Naive B cell (primary cell): Measurements from ENCODE around the gene APP. TPM values are rescaled to one million over a fixed set of nuclear protein-coding genes. Genes with fewer than 3 reads are reported as not detected.

Experiments
- ATAC-seq, 2 donors: fragments of 150-1000 bp; cut with Tn5 transposase; 2 replicates each; pipeline ENCODE4 v1.10.0; 2021; ENCODE audit warnings: low read depth in 2 of 2, mild to moderate bottlenecking in 2 of 2, moderate library complexity in 2 of 2
- DNase-seq: peaks from one replicate; pipeline ENCODE4 v3.0.0; 2022
- H3K27ac Mint-ChIP-seq, 6 donors: one replicate each; pipeline ENCODE4 v1.8.0; 2020 to 2022; ENCODE audit warnings: mild to moderate bottlenecking in 6 of 6, mixed read lengths in 6 of 6, moderate library complexity in 5 of 6, inconsistent platforms in 2 of 6
- H3K27me3 Mint-ChIP-seq, 3 donors: one replicate each; pipeline ENCODE4 v1.8.0; 2021 to 2022; ENCODE audit warnings: mixed read lengths in 3 of 3, mild to moderate bottlenecking in 1 of 3
- H3K36me3 Mint-ChIP-seq, 2 donors: one replicate each; pipeline ENCODE4 v1.8.0; 2020 to 2022; ENCODE audit warnings: mixed read lengths in 2 of 2, inconsistent platforms in 1 of 2, mild to moderate bottlenecking in 1 of 2
- H3K4me1 Mint-ChIP-seq, 3 donors: one replicate each; pipeline ENCODE4 v1.8.0; 2020 to 2022; ENCODE audit warnings: mixed read lengths in 3 of 3, inconsistent platforms in 1 of 3, mild to moderate bottlenecking in 1 of 3, moderate library complexity in 1 of 3
- H3K4me3 Mint-ChIP-seq, 8 donors: one replicate each; pipeline ENCODE4 v1.8.0; 2020 to 2022; ENCODE audit warnings: mild to moderate bottlenecking in 8 of 8, mixed read lengths in 8 of 8, moderate library complexity in 8 of 8, inconsistent platforms in 2 of 8
- H3K9me3 Mint-ChIP-seq, 7 donors: one replicate each; pipeline ENCODE4 v1.8.0; 2020 to 2022; ENCODE audit warnings: mixed read lengths in 7 of 7, mild to moderate bottlenecking in 5 of 7, inconsistent platforms in 2 of 7, moderate library complexity in 1 of 7
- polyA plus RNA-seq, 6 donors: library from polyadenylated mRNA; unstranded; fragments of 300-500 nt; fragmentation: Illumina TruSeq; gene quantifications; one replicate each; pipeline ENCODE4 v1.2.3, GENCODE V29; 2021; ENCODE audit warnings: low read depth in 6 of 6

APP gene
- polyA plus RNA-seq, 6 donors from 2014 or later = 20.0 to 40.2 (median 30.7) TPM

GRCh38 chr21:26117972-26118367 is 52.6 kb downstream of the APP start:
- Mint-ChIP-seq H3K27ac (no peak overlapping the region), H3K4me3 (no peak overlapping the region), H3K4me1 (peaks cover 14 to 40% (median 26%) of the 10 kb centered on the region in 3 donors), H3K27me3 (no peaks in the 10 kb centered on the region), H3K9me3 (no peaks in the 10 kb centered on the region), H3K36me3 (no peaks in the 10 kb centered on the region)
- ATAC-seq (no peak), DNase-seq (no peak)

GRCh38 chr21:26117324-26117971 is 53.1 kb downstream of the APP start:
- ATAC-seq (no peak), DNase-seq (no peak)
- Mint-ChIP-seq H3K9me3 (no peaks in the 10 kb centered on the region), H3K27ac (peak overlapping the region in 2 of 6 donors; percentile 34 to 80), H3K27me3 (no peaks in the 10 kb centered on the region), H3K4me3 (peak overlapping the region in 2 of 8 donors; percentile 29 to 55), H3K36me3 (peaks cover 0 to 4% of the 10 kb centered on the region in 2 donors), H3K4me1 (peaks cover 14 to 40% (median 26%) of the 10 kb centered on the region in 3 donors)

GRCh38 chr21:26116456-26117011 is 54.0 kb downstream of the APP start:
- H3K27me3 Mint-ChIP-seq = no peaks in the 10 kb centered on the region
- H3K9me3 Mint-ChIP-seq = no peaks in the 10 kb centered on the region
- peaks cover 14 to 43% (median 26%) of the 10 kb centered on the region in 3 donors for H3K4me1 Mint-ChIP-seq
- no peak for ATAC-seq
- H3K36me3 Mint-ChIP-seq = peaks cover 0 to 5% of the 10 kb centered on the region in 2 donors
- H3K27ac Mint-ChIP-seq = no peak overlapping the region
- no peak for DNase-seq
- H3K4me3 Mint-ChIP-seq = peak overlapping the region in 1 of 8 donors; percentile 34

- H3K9me3 Mint-ChIP-seq = no peaks in the 10 kb centered on the region
- peaks cover 13 to 37% (median 24%) of the 10 kb centered on the region in 3 donors for H3K4me1 Mint-ChIP-seq
- H3K36me3 Mint-ChIP-seq = peaks cover 0 to 11% of the 10 kb centered on the region in 2 donors
- DNase-seq (no peak), ATAC-seq (no peak)
- H3K4me3 Mint-ChIP-seq = no peak overlapping the region
- H3K27ac Mint-ChIP-seq = no peak overlapping the region
- H3K27me3 Mint-ChIP-seq = no peaks in the 10 kb centered on the region
These were observed 54.7 kb downstream of the APP start for GRCh38 chr21:26115899-26116298.

- Mint-ChIP-seq H3K27ac (no peak overlapping the region), H3K4me1 (peaks cover 10 to 34% (median 20%) of the 10 kb centered on the region in 3 donors), H3K4me3 (no peak overlapping the region), H3K9me3 (no peaks in the 10 kb centered on the region), H3K27me3 (no peaks in the 10 kb centered on the region), H3K36me3 (peaks cover 0 to 13% of the 10 kb centered on the region in 2 donors)
- DNase-seq (no peak), ATAC-seq (no peak)
These were observed 55.3 kb downstream of the APP start for GRCh38 chr21:26115305-26115704.

GRCh38 chr21:26112975-26113374 is 57.6 kb downstream of the APP start:
- Mint-ChIP-seq H3K4me1 (peaks cover 0 to 19% (median 8%) of the 10 kb centered on the region in 3 donors), H3K27ac (peak overlapping the region in 1 of 6 donors; percentile 76), H3K27me3 (no peaks in the 10 kb centered on the region), H3K9me3 (peaks cover 0 to 1% (median 0%) of the 10 kb centered on the region in 7 donors), H3K4me3 (no peak overlapping the region), H3K36me3 (peaks cover 8 to 21% of the 10 kb centered on the region in 2 donors)
- DNase-seq (no peak), ATAC-seq (no peak)

GRCh38 chr21:26112127-26112742 is 58.3 kb downstream of the APP start:
- H3K4me3 Mint-ChIP-seq = no peak overlapping the region

GRCh38 chr21:26110715-26111114 is 59.9 kb downstream of the APP start:
- H3K27ac Mint-ChIP-seq = no peak overlapping the region
- H3K9me3 Mint-ChIP-seq = peaks cover 0 to 1% (median 0%) of the 10 kb centered on the region in 7 donors
- DNase-seq (no peak), ATAC-seq (no peak)
- no peak overlapping the region for H3K4me3 Mint-ChIP-seq
- no peaks in the 10 kb centered on the region for H3K27me3 Mint-ChIP-seq
- peaks cover 4 to 18% (median 10%) of the 10 kb centered on the region in 3 donors for H3K4me1 Mint-ChIP-seq
- peaks cover 21 to 39% of the 10 kb centered on the region in 2 donors for H3K36me3 Mint-ChIP-seq

More at GRCh38 chr21:26112127-26112742, 58.3 kb downstream of the APP start:
- H3K9me3 Mint-ChIP-seq = peaks cover 0 to 1% (median 0%) of the 10 kb centered on the region in 7 donors
- no peaks in the 10 kb centered on the region for H3K27me3 Mint-ChIP-seq
- peak overlapping the region in 2 of 6 donors; percentile 73 to 76 for H3K27ac Mint-ChIP-seq
- H3K4me1 Mint-ChIP-seq = peaks cover 3 to 12% (median 11%) of the 10 kb centered on the region in 3 donors
- peaks cover 13 to 26% of the 10 kb centered on the region in 2 donors for H3K36me3 Mint-ChIP-seq
- no peak for ATAC-seq
- DNase-seq = no peak

GRCh38 chr21:26107429-26107828 is 63.1 kb downstream of the APP start:
- DNase-seq (no peak), ATAC-seq (no peak)
- Mint-ChIP-seq H3K4me1 (peaks cover 6 to 10% (median 10%) of the 10 kb centered on the region in 3 donors), H3K36me3 (peaks cover 21 to 49% of the 10 kb centered on the region in 2 donors), H3K4me3 (no peak overlapping the region), H3K27me3 (no peaks in the 10 kb centered on the region), H3K9me3 (peaks cover 0 to 4% (median 0%) of the 10 kb centered on the region in 7 donors), H3K27ac (peak overlapping the region in 2 of 6 donors; percentile 20 to 36)

- ATAC-seq (no peak), DNase-seq (no peak)
- no peaks in the 10 kb centered on the region for H3K27me3 Mint-ChIP-seq
- H3K4me3 Mint-ChIP-seq = no peak overlapping the region
- peak overlapping the region in 4 of 6 donors; percentile 10 to 76 (median 22) for H3K27ac Mint-ChIP-seq
- peaks cover 3 to 10% (median 10%) of the 10 kb centered on the region in 3 donors for H3K4me1 Mint-ChIP-seq
- H3K9me3 Mint-ChIP-seq = peaks cover 0 to 4% (median 0%) of the 10 kb centered on the region in 7 donors
- H3K36me3 Mint-ChIP-seq = peaks cover 21 to 49% of the 10 kb centered on the region in 2 donors
These were observed 64.0 kb downstream of the APP start for GRCh38 chr21:26106562-26106961.

- no peak for DNase-seq
- no peaks in the 10 kb centered on the region for H3K27me3 Mint-ChIP-seq
- peaks cover 6 to 10% (median 10%) of the 10 kb centered on the region in 3 donors for H3K4me1 Mint-ChIP-seq
- H3K36me3 Mint-ChIP-seq = peaks cover 21 to 41% of the 10 kb centered on the region in 2 donors
- no peak for ATAC-seq
- H3K27ac Mint-ChIP-seq = peak overlapping the region in 3 of 6 donors; percentile 21 to 49 (median 32)
- no peak overlapping the region for H3K4me3 Mint-ChIP-seq
- H3K9me3 Mint-ChIP-seq = peaks cover 0 to 4% (median 0%) of the 10 kb centered on the region in 7 donors
These were observed 64.8 kb downstream of the APP start for GRCh38 chr21:26105819-26106218.

- peaks cover 0 to 2% (median 0%) of the 10 kb centered on the region in 7 donors for H3K9me3 Mint-ChIP-seq
- peaks cover 0 to 11% (median 0%) of the 10 kb centered on the region in 3 donors for H3K4me1 Mint-ChIP-seq
- no peaks in the 10 kb centered on the region for H3K27me3 Mint-ChIP-seq
- H3K27ac Mint-ChIP-seq = no peak overlapping the region
- DNase-seq (no peak), ATAC-seq (no peak)
- no peak overlapping the region for H3K4me3 Mint-ChIP-seq
- H3K36me3 Mint-ChIP-seq = peaks cover 0 to 18% of the 10 kb centered on the region in 2 donors
These were observed 70.0 kb downstream of the APP start for GRCh38 chr21:26100573-26100972.

GRCh38 chr21:26099610-26100219 is 70.9 kb downstream of the APP start:
- no peaks in the 10 kb centered on the region for H3K27me3 Mint-ChIP-seq
- no peak overlapping the region for H3K4me3 Mint-ChIP-seq
- H3K9me3 Mint-ChIP-seq = peaks cover 0 to 2% (median 0%) of the 10 kb centered on the region in 7 donors
- no peak for ATAC-seq
- H3K27ac Mint-ChIP-seq = no peak overlapping the region
- peaks cover 0 to 17% of the 10 kb centered on the region in 2 donors for H3K36me3 Mint-ChIP-seq
- DNase-seq = no peak
- H3K4me1 Mint-ChIP-seq = peaks cover 0 to 10% (median 0%) of the 10 kb centered on the region in 3 donors
